IMR-90 (cell line): ENCODE measurements around the gene MRPL33. TPM values are rescaled to one million over a fixed set of nuclear protein-coding genes. Genes with fewer than 3 reads are reported as not detected.

Experiments used
- ATAC-seq: fragments of 200-7000 bp; cut with Tn5 transposase; 2 replicates; pipeline ENCODE4 v1.9.1; 2020; ENCODE audit warnings: low read depth, mild to moderate bottlenecking, moderate library complexity
- BruUV-seq: library from RNA; stranded (reverse); fragments of 400-500 nt; replicated peaks from 2 replicates; lab custom pipeline; 2021; lab: Mats Ljungman, UMichigan
- CTCF ChIA-PET: fragments of 300-600 bp; formaldehyde crosslinking; extraction: SDS; loops from one replicate; lab custom pipeline; 2021; ENCODE audit warnings: antibody characterized with exemption; lab: Yijun Ruan, JAX
- POLR2A ChIA-PET: fragments of 300-600 bp; sonication (Branson Sonifier 250); formaldehyde crosslinking; loops from one replicate; lab custom pipeline; 2022; ENCODE audit warnings: antibody characterized with exemption; ENCODE audit not compliant: unreplicated experiment; lab: Charles Lee
- DNase-seq: peaks from one replicate; pipeline ENCODE4 v3.0.0; 2013
- H2AFZ ChIP-seq: replicated peaks from 2 replicates; pipeline ENCODE3; 2013; ENCODE audit warnings: low read length, mild to moderate bottlenecking; ENCODE audit not compliant: poor library complexity
- H2AK5ac ChIP-seq: 2 replicates; pipeline ENCODE4 v1.6.1; 2013; ENCODE audit warnings: low read depth, low read length, inconsistent platforms
- H2AK9ac ChIP-seq: replicated peaks from 2 replicates; pipeline ENCODE3; 2013; ENCODE audit warnings: mild to moderate bottlenecking, low read depth, low read length, moderate library complexity; ENCODE audit not compliant: poor library complexity
- H2BK120ac ChIP-seq: 2 replicates; pipeline ENCODE4 v1.6.1; 2013; ENCODE audit warnings: low read depth, low read length, inconsistent platforms
- H2BK15ac ChIP-seq: 3 replicates; pipeline ENCODE4 v1.6.1; 2013; ENCODE audit warnings: low read depth, low read length, inconsistent platforms
- H2BK20ac ChIP-seq: 2 replicates; pipeline ENCODE4 v1.6.1; 2013; ENCODE audit warnings: low read depth, mild to moderate bottlenecking, inconsistent platforms, low read length, moderate library complexity
- H2BK5ac ChIP-seq: 2 replicates; pipeline ENCODE4 v1.6.1; 2013; ENCODE audit warnings: mild to moderate bottlenecking, low read depth, low read length, inconsistent platforms; ENCODE audit not compliant: poor library complexity, severe bottlenecking
- H3K14ac ChIP-seq: replicated peaks from 2 replicates; pipeline ENCODE4 v1.6.1; 2013; ENCODE audit warnings: low read depth, low read length, inconsistent platforms
- H3K18ac ChIP-seq: 2 replicates; pipeline ENCODE4 v1.6.1; 2013; ENCODE audit warnings: low read depth, low read length, control low read depth
- H3K23ac ChIP-seq: 2 replicates; pipeline ENCODE4 v1.6.1; 2013; ENCODE audit warnings: low read depth, low read length, inconsistent platforms
- H3K27ac ChIP-seq: 2 replicates; pipeline ENCODE4 v1.5.1; 2013; ENCODE audit warnings: mild to moderate bottlenecking, control low read depth, low read length; ENCODE audit not compliant: insufficient read depth
- H3K27me3 ChIP-seq: 2 replicates; pipeline ENCODE4 v1.6.1; 2013; ENCODE audit warnings: low read length; ENCODE audit not compliant: control insufficient read depth, insufficient read depth
- H3K36me3 ChIP-seq: 2 replicates; pipeline ENCODE4 v1.6.1; 2013; ENCODE audit warnings: low read length, mixed read lengths; ENCODE audit not compliant: control insufficient read depth, insufficient read depth
- H3K4ac ChIP-seq: 2 replicates; pipeline ENCODE4 v1.6.1; 2013; ENCODE audit warnings: low read depth, low read length, inconsistent platforms
- H3K4me1 ChIP-seq: 2 replicates; pipeline ENCODE4 v1.6.1; 2013; ENCODE audit warnings: low read length, mixed read lengths; ENCODE audit not compliant: control insufficient read depth, insufficient read depth
- H3K4me2 ChIP-seq: 2 replicates; pipeline ENCODE4 v1.6.1; 2013; ENCODE audit warnings: low read depth, mild to moderate bottlenecking, control low read depth, low read length, moderate library complexity
- H3K4me3 ChIP-seq: 2 replicates; pipeline ENCODE4 v1.5.1; 2013; ENCODE audit warnings: low read depth, mild to moderate bottlenecking, control low read depth, low read length, moderate library complexity; ENCODE audit not compliant: insufficient read depth
- H3K56ac ChIP-seq: 2 replicates; pipeline ENCODE4 v1.6.1; 2013; ENCODE audit warnings: low read length, inconsistent platforms; ENCODE audit not compliant: insufficient read depth; ENCODE audit errors: extremely low read depth
- H3K79me1 ChIP-seq, 2 experiments: 2 replicates each; pipeline ENCODE4 v1.6.1; 2013; ENCODE audit warnings: low read length in 2 of 2, inconsistent platforms in 1 of 2, low read depth in 1 of 2
- H3K9ac ChIP-seq: 2 replicates; pipeline ENCODE4 v1.6.1; 2013; ENCODE audit warnings: low read depth, low read length, control low read depth
- H3K9me1 ChIP-seq: 2 replicates; pipeline ENCODE4 v1.6.1; 2013; ENCODE audit warnings: low read length, inconsistent platforms; ENCODE audit not compliant: insufficient read depth
- H3K9me3 ChIP-seq: 2 replicates; pipeline ENCODE4 v1.6.1; 2013; ENCODE audit warnings: low read length; ENCODE audit not compliant: control insufficient read depth, insufficient read depth
- H4K20me1 ChIP-seq: 2 replicates; pipeline ENCODE4 v1.6.1; 2013; ENCODE audit warnings: low read length, inconsistent platforms; ENCODE audit not compliant: insufficient read depth
- H4K5ac ChIP-seq: 2 replicates; pipeline ENCODE4 v1.6.1; 2013; ENCODE audit warnings: mild to moderate bottlenecking, low read depth, low read length, control low read depth
- H4K8ac ChIP-seq, 2 experiments: 2 replicates each; pipeline ENCODE4 v1.6.1; 2013; ENCODE audit warnings: low read depth in 2 of 2, low read length in 2 of 2, control low read depth in 1 of 2, inconsistent platforms in 1 of 2
- H4K91ac ChIP-seq: 2 replicates; pipeline ENCODE4 v1.6.1; 2013; ENCODE audit warnings: low read depth, low read length, inconsistent platforms; ENCODE audit not compliant: insufficient read depth
- BHLHE40 ChIP-seq: fragments of 150-350 bp; IDR thresholded peaks from 2 replicates; pipeline ENCODE4 v1.6.1; 2016; ENCODE audit warnings: mild to moderate bottlenecking, low read depth, low read length
- CEBPB ChIP-seq: IDR thresholded peaks from 2 replicates; pipeline ENCODE4 v1.6.1; 2012; ENCODE audit warnings: low read depth, low read length, improper control_type of control experiment
- CHD1 ChIP-seq: IDR thresholded peaks from 2 replicates; pipeline ENCODE4 v1.6.1; 2012; ENCODE audit warnings: low read depth, low read length, improper control_type of control experiment
- FOS ChIP-seq: fragments of 150-350 bp; IDR thresholded peaks from 2 replicates; pipeline ENCODE4 v1.6.1; 2016; ENCODE audit warnings: low read depth, low read length
- MAFK ChIP-seq: IDR thresholded peaks from 2 replicates; pipeline ENCODE4 v1.6.1; 2012; ENCODE audit warnings: low read depth, low read length, improper control_type of control experiment
- MAZ ChIP-seq: IDR thresholded peaks from 2 replicates; pipeline ENCODE4 v1.6.1; 2012; ENCODE audit warnings: low read depth, mild to moderate bottlenecking, low read length, improper control_type of control experiment, moderate library complexity, borderline replicate concordance
- MXI1 ChIP-seq: IDR thresholded peaks from 2 replicates; pipeline ENCODE4 v1.6.1; 2012; ENCODE audit warnings: low read depth, mild to moderate bottlenecking, low read length, moderate library complexity, borderline replicate concordance
- NFE2L2 ChIP-seq: fragments of 150-350 bp; IDR thresholded peaks from 2 replicates; pipeline ENCODE4 v1.6.1; 2016; ENCODE audit warnings: low read depth, mild to moderate bottlenecking, low read length
- POLR2A ChIP-seq: IDR thresholded peaks from 2 replicates; pipeline ENCODE4 v1.6.1; 2012; ENCODE audit warnings: mild to moderate bottlenecking, low read depth, low read length
- RAD21 ChIP-seq: IDR thresholded peaks from 2 replicates; pipeline ENCODE4 v1.6.1; 2012; ENCODE audit warnings: low read length, improper control_type of control experiment
- RCOR1 ChIP-seq: IDR thresholded peaks from 2 replicates; pipeline ENCODE4 v1.6.1; 2012; ENCODE audit warnings: mild to moderate bottlenecking, low read length, improper control_type of control experiment; ENCODE audit not compliant: insufficient replicate concordance
- RFX5 ChIP-seq: IDR thresholded peaks from 2 replicates; pipeline ENCODE4 v1.8.0; 2012; ENCODE audit warnings: low read depth, mild to moderate bottlenecking, low read length, moderate library complexity
- SMC3 ChIP-seq: fragments of 150-350 bp; IDR thresholded peaks from 2 replicates; pipeline ENCODE4 v1.6.1; 2016; ENCODE audit warnings: low read depth, mild to moderate bottlenecking, antibody characterized with exemption, low read length, moderate library complexity
- dilution Hi-C: fragments of 300-500 bp; cut with HindIII; formaldehyde crosslinking; loops from one replicate; pipeline ENCODE4 v1.14.3; 2018; ENCODE audit warnings: low sequenced_read_pairs; ENCODE audit not compliant: unreplicated experiment
- in situ Hi-C: fragments of 300-500 bp; cut with MboI; formaldehyde crosslinking; loops from 3 replicates; pipeline ENCODE4 v1.14.3; 2019; ENCODE audit warnings: low sequenced_read_pairs, inconsistent platforms, mixed read lengths
- intact Hi-C: fragments of 100-400 bp; cut with micrococcal nuclease; formaldehyde crosslinking; loops from 2 replicates; pipeline ENCODE4 v1.10.0; 2022
- polyA plus RNA-seq, 3 experiments: library from polyadenylated mRNA; depleted of rRNA; stranded (reverse); fragments of >200 nt; gene quantifications; 2 replicates each; pipeline ENCODE4 v1.2.3, GENCODE V29; 2012; ENCODE audit warnings: low replicate concordance in 1 of 3
- total RNA-seq: library from RNA; depleted of rRNA; stranded (reverse); fragments of >200 nt; gene quantifications from 2 replicates; pipeline ENCODE4 v1.2.3, GENCODE V29; 2012
- TF ChIP-seq, protein P1 (sequence below): fragments of 150-350 bp; IDR thresholded peaks from 2 replicates; pipeline ENCODE4 v1.6.1; 2017; ENCODE audit warnings: mild to moderate bottlenecking, antibody characterized with exemption, low read length, low read depth
- TF ChIP-seq, protein P2 (sequence below): fragments of 150-350 bp; IDR thresholded peaks from 2 replicates; pipeline ENCODE4 v1.6.1; 2016; ENCODE audit warnings: low read depth, mild to moderate bottlenecking, low read length, moderate library complexity, borderline replicate concordance
- TF ChIP-seq, protein P3 (sequence below): conservative IDR thresholded peaks from 2 replicates; pipeline ENCODE4 v1.5.1; 2012; ENCODE audit warnings: mild to moderate bottlenecking, low read depth, low read length, improper control_type of control experiment

Gene MRPL33
- total and polyA plus RNA-seq, 2 of the 4 experiments (the other 2 are of a cell fraction) = 13.3 to 101 TPM

DNA sequence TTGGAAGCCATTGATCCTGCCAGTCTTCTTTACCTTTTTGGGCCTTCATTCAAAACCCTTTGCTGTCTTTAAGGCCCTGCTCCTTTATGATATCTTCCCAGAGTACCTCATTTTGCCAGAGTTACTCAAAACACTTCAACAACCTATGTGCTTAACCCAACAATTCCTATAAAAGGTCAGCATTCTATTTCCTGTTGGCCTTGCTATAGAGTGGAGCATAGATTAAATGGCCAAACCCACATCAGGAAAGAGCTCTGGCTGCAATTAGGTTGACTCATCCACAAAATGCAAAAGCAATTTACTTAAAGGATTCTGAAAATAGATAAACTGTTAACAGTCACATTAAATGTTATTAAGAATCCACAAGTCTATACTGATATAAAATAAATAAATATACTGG is 21.2 kb downstream of the MRPL33 start:
- 0 out of 2 replicates have a peak overlapping the region, but pooled peaks have one; percentile 36 for H3K4me2 ChIP-seq
- POLR2A ChIA-PET = interaction anchor here (0.7 kb wide), 1 partner anchor 11 kb away, joined by 3 read pairs; no protein-coding TSS in a partner anchor
- intact Hi-C loops = no loop called here

More for the DNA sequence above, 21.2 kb downstream of the MRPL33 start:
- Histone ChIP-seq H3K36me3 (no peaks in the 10 kb centered on the region), H3K9me3 (no peaks in the 10 kb centered on the region), H4K5ac (peak overlapping the region; percentile 100), H2AK5ac (peak overlapping the region; percentile 86), H2AFZ (peak overlapping the region; percentile 43), H3K27me3 (no peaks in the 10 kb centered on the region), H3K9ac (peak overlapping the region; percentile 27), H3K23ac (peak overlapping the region; percentile 78), H4K91ac (peak overlapping the region; percentile 97), H3K79me1 (peaks cover 6 to 44% of the 10 kb centered on the region in 2 experiments), H3K4me1 (peaks cover 26% of the 10 kb centered on the region), H3K14ac (peak overlapping the region; percentile 92), H3K4me3 (no peak overlapping the region), H3K4ac (peak overlapping the region; percentile 95), H2BK5ac (peak overlapping the region; percentile 100), H3K18ac (peak overlapping the region; percentile 100), H2BK20ac (peak overlapping the region; percentile 88), H2BK120ac (peak overlapping the region; percentile 97), H3K9me1 (peaks cover 29% of the 10 kb centered on the region), H3K27ac (peak overlapping the region; percentile 99), H4K8ac (peak overlapping the region; percentile 84 to 95), H3K56ac (peak overlapping the region; percentile 74), H2AK9ac (no peak overlapping the region), H2BK15ac (peak overlapping the region; percentile 72; the same call in 2 of the 3 replicates), H4K20me1 (no peaks in the 10 kb centered on the region)
- CTCF ChIA-PET = interaction anchor here (0.6 to 1.1 kb wide), 2 partner anchors 69 to 458 kb away, joined by 3 read pairs; no protein-coding TSS in a partner anchor
- ATAC-seq (peak; percentile 83), DNase-seq (peak; percentile 81)
- dilution Hi-C loops (no loop called here), in situ Hi-C loops (no loop called here)
- TF ChIP-seq, protein P1, sequence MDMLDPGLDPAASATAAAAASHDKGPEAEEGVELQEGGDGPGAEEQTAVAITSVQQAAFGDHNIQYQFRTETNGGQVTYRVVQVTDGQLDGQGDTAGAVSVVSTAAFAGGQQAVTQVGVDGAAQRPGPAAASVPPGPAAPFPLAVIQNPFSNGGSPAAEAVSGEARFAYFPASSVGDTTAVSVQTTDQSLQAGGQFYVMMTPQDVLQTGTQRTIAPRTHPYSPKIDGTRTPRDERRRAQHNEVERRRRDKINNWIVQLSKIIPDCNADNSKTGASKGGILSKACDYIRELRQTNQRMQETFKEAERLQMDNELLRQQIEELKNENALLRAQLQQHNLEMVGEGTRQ = no peak
- no peak for TF ChIP-seq MXI1
- no peak for TF ChIP-seq NFE2L2
- TF ChIP-seq CEBPB = no peak
- TF ChIP-seq MAFK = no peak
- no peak for TF ChIP-seq RFX5
- no peak for TF ChIP-seq CHD1
- no peak for TF ChIP-seq BHLHE40
- no peak for TF ChIP-seq MAZ
- TF ChIP-seq FOS = no peak; the same call in 1 of the 2 replicates
- TF ChIP-seq, protein P2, sequence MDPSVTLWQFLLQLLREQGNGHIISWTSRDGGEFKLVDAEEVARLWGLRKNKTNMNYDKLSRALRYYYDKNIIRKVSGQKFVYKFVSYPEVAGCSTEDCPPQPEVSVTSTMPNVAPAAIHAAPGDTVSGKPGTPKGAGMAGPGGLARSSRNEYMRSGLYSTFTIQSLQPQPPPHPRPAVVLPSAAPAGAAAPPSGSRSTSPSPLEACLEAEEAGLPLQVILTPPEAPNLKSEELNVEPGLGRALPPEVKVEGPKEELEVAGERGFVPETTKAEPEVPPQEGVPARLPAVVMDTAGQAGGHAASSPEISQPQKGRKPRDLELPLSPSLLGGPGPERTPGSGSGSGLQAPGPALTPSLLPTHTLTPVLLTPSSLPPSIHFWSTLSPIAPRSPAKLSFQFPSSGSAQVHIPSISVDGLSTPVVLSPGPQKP = no peak
- no peak for TF ChIP-seq POLR2A
- TF ChIP-seq SMC3 = no peak
- TF ChIP-seq RAD21 = no peak
- TF ChIP-seq, protein P3, sequence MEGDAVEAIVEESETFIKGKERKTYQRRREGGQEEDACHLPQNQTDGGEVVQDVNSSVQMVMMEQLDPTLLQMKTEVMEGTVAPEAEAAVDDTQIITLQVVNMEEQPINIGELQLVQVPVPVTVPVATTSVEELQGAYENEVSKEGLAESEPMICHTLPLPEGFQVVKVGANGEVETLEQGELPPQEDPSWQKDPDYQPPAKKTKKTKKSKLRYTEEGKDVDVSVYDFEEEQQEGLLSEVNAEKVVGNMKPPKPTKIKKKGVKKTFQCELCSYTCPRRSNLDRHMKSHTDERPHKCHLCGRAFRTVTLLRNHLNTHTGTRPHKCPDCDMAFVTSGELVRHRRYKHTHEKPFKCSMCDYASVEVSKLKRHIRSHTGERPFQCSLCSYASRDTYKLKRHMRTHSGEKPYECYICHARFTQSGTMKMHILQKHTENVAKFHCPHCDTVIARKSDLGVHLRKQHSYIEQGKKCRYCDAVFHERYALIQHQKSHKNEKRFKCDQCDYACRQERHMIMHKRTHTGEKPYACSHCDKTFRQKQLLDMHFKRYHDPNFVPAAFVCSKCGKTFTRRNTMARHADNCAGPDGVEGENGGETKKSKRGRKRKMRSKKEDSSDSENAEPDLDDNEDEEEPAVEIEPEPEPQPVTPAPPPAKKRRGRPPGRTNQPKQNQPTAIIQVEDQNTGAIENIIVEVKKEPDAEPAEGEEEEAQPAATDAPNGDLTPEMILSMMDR = no peak
- no peak for TF ChIP-seq RCOR1
- no TSS peak for BruUV-seq
